WERI-Rb-1 (cell line): Measurements from ENCODE around the gene LPCAT1.

Experiments
- DNase-seq: peaks from one replicate; pipeline ENCODE4 v3.0.0-alpha.2; 2020
- H3K27ac ChIP-seq: fragments of 250-450 bp; sonication (Bioruptor Pico); 2 replicates; pipeline ENCODE4 v1.5.1; 2020; ENCODE audit warnings: mild to moderate bottlenecking, moderate library complexity
- H3K27me3 ChIP-seq: fragments of 250-450 bp; sonication (Bioruptor Pico); 2 replicates; pipeline ENCODE4 v1.5.1; 2021; ENCODE audit warnings: mild to moderate bottlenecking, low read depth, moderate library complexity; ENCODE audit not compliant: insufficient read depth, severe bottlenecking
- H3K36me3 ChIP-seq: fragments of 250-450 bp; sonication (Bioruptor Pico); 2 replicates; pipeline ENCODE4 v1.5.1; 2020; ENCODE audit warnings: mild to moderate bottlenecking, moderate library complexity
- H3K4me3 ChIP-seq: 2 replicates; pipeline ENCODE4 v1.5.1; 2011; ENCODE audit warnings: low read depth, mild to moderate bottlenecking, control low read depth, low read length
- H3K9me3 ChIP-seq: fragments of 250-450 bp; sonication (Bioruptor Pico); 2 replicates; pipeline ENCODE4 v1.5.1; 2021; ENCODE audit warnings: mild to moderate bottlenecking, moderate library complexity; ENCODE audit not compliant: severe bottlenecking
- TF ChIP-seq, protein P1 (sequence below): IDR thresholded peaks from 2 replicates; pipeline ENCODE4 v1.5.1; 2011; ENCODE audit warnings: low read depth, mild to moderate bottlenecking, control low read depth, inconsistent platforms, low read length

The LPCAT1 gene

DNA sequence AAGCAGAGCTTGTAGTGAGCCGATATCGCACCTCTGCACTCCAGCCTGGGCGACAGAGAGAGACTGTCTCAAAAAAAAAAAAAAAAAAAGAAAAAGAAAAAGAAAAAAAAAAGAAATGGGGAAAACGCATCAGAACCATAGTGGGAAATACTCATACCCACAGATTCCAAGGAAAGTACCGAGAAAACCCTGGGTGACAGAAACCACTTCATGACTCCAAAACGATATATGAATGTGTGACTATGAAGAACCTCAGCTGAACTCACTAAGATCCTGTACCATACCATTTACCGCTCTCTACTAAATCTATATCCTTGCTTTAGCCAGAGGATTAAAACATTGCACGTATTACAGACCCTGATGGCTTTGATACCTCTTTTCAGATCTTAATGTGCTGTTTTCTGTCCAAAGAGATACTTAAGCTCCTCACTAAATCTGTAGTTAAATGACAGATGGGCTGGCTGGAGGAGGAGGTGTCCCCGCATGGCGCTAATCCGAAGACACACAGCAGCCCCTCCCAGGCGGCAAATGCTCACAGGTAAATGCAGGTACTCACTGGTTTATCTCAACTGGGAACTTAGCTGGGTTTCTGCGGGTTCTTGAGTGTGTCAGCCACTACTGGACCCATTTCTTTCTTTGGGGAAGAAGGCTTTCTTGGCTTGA, 2.8 kb downstream of the LPCAT1 start:
- H3K27ac ChIP-seq = peak overlapping the region; percentile 47
- TF ChIP-seq, protein P1, sequence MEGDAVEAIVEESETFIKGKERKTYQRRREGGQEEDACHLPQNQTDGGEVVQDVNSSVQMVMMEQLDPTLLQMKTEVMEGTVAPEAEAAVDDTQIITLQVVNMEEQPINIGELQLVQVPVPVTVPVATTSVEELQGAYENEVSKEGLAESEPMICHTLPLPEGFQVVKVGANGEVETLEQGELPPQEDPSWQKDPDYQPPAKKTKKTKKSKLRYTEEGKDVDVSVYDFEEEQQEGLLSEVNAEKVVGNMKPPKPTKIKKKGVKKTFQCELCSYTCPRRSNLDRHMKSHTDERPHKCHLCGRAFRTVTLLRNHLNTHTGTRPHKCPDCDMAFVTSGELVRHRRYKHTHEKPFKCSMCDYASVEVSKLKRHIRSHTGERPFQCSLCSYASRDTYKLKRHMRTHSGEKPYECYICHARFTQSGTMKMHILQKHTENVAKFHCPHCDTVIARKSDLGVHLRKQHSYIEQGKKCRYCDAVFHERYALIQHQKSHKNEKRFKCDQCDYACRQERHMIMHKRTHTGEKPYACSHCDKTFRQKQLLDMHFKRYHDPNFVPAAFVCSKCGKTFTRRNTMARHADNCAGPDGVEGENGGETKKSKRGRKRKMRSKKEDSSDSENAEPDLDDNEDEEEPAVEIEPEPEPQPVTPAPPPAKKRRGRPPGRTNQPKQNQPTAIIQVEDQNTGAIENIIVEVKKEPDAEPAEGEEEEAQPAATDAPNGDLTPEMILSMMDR = no peak
- H3K36me3 ChIP-seq = peaks cover 52% of the 10 kb centered on the region
- H3K4me3 ChIP-seq = peak overlapping the region; percentile 57
- DNase-seq = peak; percentile 94
- no peaks in the 10 kb centered on the region for H3K9me3 ChIP-seq
- H3K27me3 ChIP-seq = no peaks in the 10 kb centered on the region

DNA sequence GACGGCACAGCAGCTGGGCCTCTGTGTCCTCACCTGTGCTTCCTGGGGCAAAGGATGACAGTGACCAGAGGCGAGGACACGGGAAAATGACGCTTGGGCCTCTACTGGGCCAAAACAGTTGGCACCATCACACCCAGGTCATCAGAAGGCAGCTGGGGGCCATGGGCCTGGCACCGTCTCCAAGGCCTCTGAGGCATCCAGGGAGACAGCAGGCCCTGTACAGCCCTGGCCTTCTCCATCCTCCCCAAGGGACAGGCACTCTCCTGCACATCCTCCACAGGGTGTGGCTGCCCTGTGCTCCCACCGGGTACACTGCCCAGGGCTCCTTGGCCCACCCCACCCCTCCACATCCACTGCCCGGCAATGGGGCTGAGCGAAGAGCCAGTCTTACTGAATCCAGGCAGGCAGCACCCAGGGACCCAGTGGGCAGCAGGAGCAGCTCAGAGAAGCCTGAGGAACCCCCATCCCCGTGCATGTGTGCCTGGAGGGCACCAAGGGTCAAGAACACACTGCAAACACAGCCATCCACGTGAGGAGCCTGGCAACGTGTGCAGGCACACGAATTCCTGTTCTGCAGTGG, 4.0 kb downstream of the LPCAT1 start:
- Histone ChIP-seq H3K27ac (peak overlapping the region; percentile 49), H3K36me3 (peaks cover 54% of the 10 kb centered on the region), H3K4me3 (peak overlapping the region; percentile 14), H3K9me3 (no peaks in the 10 kb centered on the region), H3K27me3 (no peaks in the 10 kb centered on the region)
- TF ChIP-seq, protein P1 = no peak
- DNase-seq = peak; percentile 21

DNA sequence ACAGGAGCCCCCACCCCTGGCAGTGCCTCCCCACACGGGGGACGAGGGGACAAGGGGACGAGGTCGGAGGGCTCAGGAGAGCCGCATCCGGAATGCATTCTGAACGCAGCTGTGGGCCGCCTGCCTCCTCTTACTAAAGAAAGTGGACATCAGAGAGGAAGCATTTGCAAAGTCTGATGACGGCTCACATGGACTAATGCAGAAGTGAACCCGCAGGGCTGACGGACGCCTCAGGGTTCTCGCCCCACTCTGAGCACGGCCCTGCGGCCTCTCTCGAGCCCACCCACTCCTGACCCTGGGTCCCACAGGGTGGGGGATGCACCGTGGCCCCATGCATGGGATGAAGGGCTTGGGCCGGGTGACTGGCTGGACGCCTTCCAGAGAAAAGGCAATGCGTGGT, 5.9 kb downstream of the LPCAT1 start:
- peaks cover 68% of the 10 kb centered on the region for H3K36me3 ChIP-seq
- TF ChIP-seq, protein P1 = no peak
- no peaks in the 10 kb centered on the region for H3K27me3 ChIP-seq
- H3K27ac ChIP-seq = no peak overlapping the region
- peak; percentile 6 for DNase-seq
- no peaks in the 10 kb centered on the region for H3K9me3 ChIP-seq
- no peak overlapping the region for H3K4me3 ChIP-seq

DNA sequence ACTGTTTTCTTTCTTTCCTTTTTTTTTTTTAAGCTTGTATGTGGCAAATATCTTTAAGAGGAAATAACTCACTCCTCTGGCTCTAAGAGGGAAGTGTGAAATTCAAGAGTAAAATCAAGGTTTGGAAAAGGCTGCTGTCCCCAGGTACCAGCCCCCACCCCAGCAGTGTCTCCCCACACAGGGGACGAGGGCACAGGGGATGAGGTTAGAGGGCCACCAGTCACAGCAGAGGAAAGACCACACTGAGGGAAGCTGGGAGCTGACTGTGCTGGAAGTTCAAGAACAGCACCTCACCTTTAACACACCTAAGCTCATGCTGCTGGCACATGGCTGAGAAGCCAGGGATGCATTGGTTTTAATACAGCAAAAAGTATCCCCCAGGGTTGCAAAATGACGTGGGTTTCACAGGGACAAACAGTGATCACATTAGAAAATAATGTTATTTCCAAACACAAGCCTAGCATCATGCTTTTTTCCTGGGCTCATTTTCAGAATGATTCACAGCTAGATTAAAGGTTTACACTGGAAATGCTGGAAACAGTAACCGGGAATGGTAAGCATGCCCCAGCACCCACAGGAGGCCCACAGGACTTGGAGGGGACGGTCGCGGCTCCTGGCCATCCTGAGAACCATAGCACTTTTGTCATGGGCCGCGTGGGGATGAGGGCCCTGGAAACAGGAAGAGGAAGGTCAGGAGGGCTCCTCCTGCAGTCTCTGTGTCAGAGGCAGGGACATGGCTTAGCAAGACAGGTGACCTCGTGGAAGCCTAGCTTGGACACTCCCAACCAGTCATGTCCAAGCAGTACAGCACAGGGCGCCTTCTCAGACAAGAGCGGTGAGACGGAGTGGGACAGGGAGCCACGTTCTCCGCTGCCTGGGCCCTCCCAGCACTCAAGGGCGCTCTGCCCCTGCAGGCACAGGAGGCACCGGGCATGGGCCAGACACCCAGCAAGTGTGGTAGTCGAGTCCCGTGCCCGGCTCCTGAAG, 6.9 kb downstream of the LPCAT1 start:
- no peaks in the 10 kb centered on the region for H3K27me3 ChIP-seq
- no peak overlapping the region for H3K27ac ChIP-seq
- peaks cover 68% of the 10 kb centered on the region for H3K36me3 ChIP-seq
- no peaks in the 10 kb centered on the region for H3K9me3 ChIP-seq
- H3K4me3 ChIP-seq = no peak overlapping the region
- DNase-seq = peak; percentile 10
- TF ChIP-seq, protein P1 = no peak

DNA sequence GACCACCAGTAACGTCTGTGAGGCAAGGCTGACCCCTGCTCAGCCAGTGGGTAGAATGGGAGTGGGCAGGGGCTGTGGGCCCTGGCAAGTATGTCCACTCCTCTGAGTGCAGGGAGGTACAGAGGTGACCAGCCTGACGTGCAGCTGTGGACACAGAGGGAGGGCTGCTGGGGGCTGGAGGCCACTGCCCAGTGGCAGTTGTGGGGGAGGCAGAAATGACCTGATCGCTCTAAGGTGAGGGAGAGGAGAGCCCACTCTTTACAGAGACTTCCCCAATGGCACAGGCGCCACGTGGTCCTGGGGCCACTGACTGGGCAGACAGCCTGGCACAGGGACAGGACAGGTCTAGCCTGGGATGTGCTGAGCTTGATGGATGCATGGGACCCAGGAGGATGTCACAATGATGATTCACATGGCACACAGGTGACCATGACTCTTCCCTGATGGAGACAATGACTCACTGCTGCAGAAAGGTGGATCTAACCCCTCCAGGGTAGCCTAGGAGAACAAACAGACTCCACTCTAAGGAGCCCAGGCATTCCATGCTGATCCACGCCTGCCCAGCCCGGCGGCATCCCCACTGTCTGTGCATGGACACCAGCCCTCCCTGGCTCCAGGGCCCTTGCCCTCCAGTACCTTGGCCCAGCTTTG, 7.7 kb downstream of the LPCAT1 start:
- no peaks in the 10 kb centered on the region for H3K9me3 ChIP-seq
- DNase-seq = peak; percentile 6
- H3K36me3 ChIP-seq = peaks cover 65% of the 10 kb centered on the region
- TF ChIP-seq, protein P1 = no peak
- no peak overlapping the region for H3K4me3 ChIP-seq
- H3K27me3 ChIP-seq = no peaks in the 10 kb centered on the region
- H3K27ac ChIP-seq = no peak overlapping the region
